GM10248 (cell line): ENCODE results near the gene NHLRC2.

Experiments
- CTCF ChIA-PET: fragments of 300-600 bp; sonication (Branson Sonifier 250); formaldehyde crosslinking; extraction: SDS; loops from one replicate; lab custom pipeline; 2021; ENCODE audit warnings: antibody characterized with exemption; lab: Yijun Ruan, JAX
- POLR2A ChIA-PET: fragments of 350-650 bp; sonication (Branson Sonifier 250); formaldehyde crosslinking; extraction: SDS; loops from one replicate; lab custom pipeline; 2020; ENCODE audit warnings: antibody characterized with exemption; lab: Yijun Ruan, JAX
- DNase-seq: peaks from one replicate; pipeline ENCODE4 v3.0.0; 2012; ENCODE audit errors: extremely low spot score
- CTCF ChIP-seq: IDR thresholded peaks from 2 replicates; pipeline ENCODE4 v1.5.1; 2012; ENCODE audit warnings: mild to moderate bottlenecking, low read depth; ENCODE audit errors: extremely low read depth, missing control alignments, control extremely low read depth

NHLRC2 gene

GRCh38 chr10:113849140-113849803 lies 5.2 kb upstream of the NHLRC2 start:
- POLR2A ChIA-PET = no interaction called here
- no peak for TF ChIP-seq CTCF
- CTCF ChIA-PET = interaction anchor here (0.8 to 1.4 kb wide), 6 partner anchors 8 to 170 kb away, joined by 3 to 4 read pairs (median 3); partner anchors contain the start of gene CASP7
- no peak for DNase-seq

GRCh38 chr10:113849946-113850345 lies 4.5 kb upstream of the NHLRC2 start:
- CTCF ChIA-PET = interaction anchor here (0.8 to 1.4 kb wide), 6 partner anchors 9 to 170 kb away, joined by 3 to 4 read pairs (median 3); partner anchors contain the start of gene CASP7
- no peak for DNase-seq
- no peak for TF ChIP-seq CTCF
- POLR2A ChIA-PET = no interaction called here

GRCh38 chr10:113853578-113854012 lies 866 bp upstream of the NHLRC2 start:
- CTCF ChIA-PET = interaction anchor here (1.3 to 1.6 kb wide), 2 partner anchors 30 to 149 kb away, joined by 3 read pairs; no protein-coding TSS in a partner anchor
- no peak for TF ChIP-seq CTCF
- POLR2A ChIA-PET = no interaction called here
- no peak for DNase-seq

- CTCF ChIA-PET = no interaction called here
- no peak for TF ChIP-seq CTCF
- DNase-seq = peak; percentile 65
- POLR2A ChIA-PET = no interaction called here
These were observed 514 bp downstream of the NHLRC2 start for GRCh38 chr10:113854761-113855588.

- ChIA-PET CTCF (interaction anchor here (1.6 kb wide), 1 partner anchor 16 kb away, joined by 5 read pairs; no protein-coding TSS in a partner anchor), POLR2A (no interaction called here)
- no peak for TF ChIP-seq CTCF
- no peak for DNase-seq
These were observed 2.1 kb downstream of the NHLRC2 start for GRCh38 chr10:113856563-113856962.

- CTCF ChIA-PET = interaction anchor here (1.6 kb wide), 1 partner anchor 15 kb away, joined by 5 read pairs; no protein-coding TSS in a partner anchor
- POLR2A ChIA-PET = no interaction called here
- TF ChIP-seq CTCF = no peak
These were observed 2.7 kb downstream of the NHLRC2 start for GRCh38 chr10:113857210-113857609.

More at GRCh38 chr10:113857210-113857609, 2.7 kb downstream of the NHLRC2 start:
- no peak for DNase-seq
